Measurements from ENCODE around the gene RNF144A. TPM values are rescaled to one million over a fixed set of nuclear protein-coding genes. Genes with fewer than 3 reads are reported as not detected.

RNF144A gene
- 23.5 and 32.7 TPM in 2 replicates for total RNA-seq

GRCh38 chr2:6917071-6917760 is at the start of gene RNF144A:
Gene RNF144A (plus strand): TSS chr2:6917412. CDS start chr2:6996927, 79,515 bp downstream.
- no peak for DNase-seq (ENCODE audit: low read depth)

GRCh38 chr2:6872394-6872793 is 44.8 kb upstream of the RNF144A start:
- DNase-seq (ENCODE audit: low read depth) = no peak
- Histone ChIP-seq H3K4me3 (ENCODE audit: low read depth, low read length) (no peak overlapping the region), H3K36me3 (ENCODE audit: control insufficient read depth, insufficient read depth, low read length) (no peaks in the 10 kb centered on the region), H3K27me3 (ENCODE audit: control insufficient read depth, insufficient read depth, low read length) (no peaks in the 10 kb centered on the region)
- TF ChIP-seq CTCF (IDR thresholded peaks at IDR 0.05; ENCODE audit: insufficient read depth, low read length, poor library complexity, severe bottlenecking) = no peak

More at GRCh38 chr2:6917071-6917760, at the start of gene RNF144A:
- TF ChIP-seq CTCF (IDR thresholded peaks at IDR 0.05; ENCODE audit: insufficient read depth, low read length, poor library complexity, severe bottlenecking) = no peak
- Histone ChIP-seq H3K4me3 (ENCODE audit: low read depth, low read length) (peak within 1 kb of the TSS; percentile 62), H3K36me3 (ENCODE audit: control insufficient read depth, insufficient read depth, low read length) (no peaks in the 10 kb centered on the region), H3K27me3 (ENCODE audit: control insufficient read depth, insufficient read depth, low read length) (no peaks in the 10 kb centered on the region)

- Histone ChIP-seq H3K4me3 (ENCODE audit: low read depth, low read length) (no peak overlapping the region), H3K36me3 (ENCODE audit: control insufficient read depth, insufficient read depth, low read length) (no peaks in the 10 kb centered on the region), H3K27me3 (ENCODE audit: control insufficient read depth, insufficient read depth, low read length) (no peaks in the 10 kb centered on the region)
- no peak for TF ChIP-seq CTCF (IDR thresholded peaks at IDR 0.05; ENCODE audit: insufficient read depth, low read length, poor library complexity, severe bottlenecking)
- DNase-seq (ENCODE audit: low read depth) = no peak
Observed at GRCh38 chr2:6874032-6874431, 43.2 kb upstream of the RNF144A start.

- no peaks in the 10 kb centered on the region for H3K27me3 ChIP-seq (ENCODE audit: control insufficient read depth, insufficient read depth, low read length)
- H3K4me3 ChIP-seq (ENCODE audit: low read depth, low read length) = no peak overlapping the region
- no peak for TF ChIP-seq CTCF (IDR thresholded peaks at IDR 0.05; ENCODE audit: insufficient read depth, low read length, poor library complexity, severe bottlenecking)
- no peaks in the 10 kb centered on the region for H3K36me3 ChIP-seq (ENCODE audit: control insufficient read depth, insufficient read depth, low read length)
- no peak for DNase-seq (ENCODE audit: low read depth)
Observed at GRCh38 chr2:6876309-6876708, 40.9 kb upstream of the RNF144A start.

GRCh38 chr2:6877402-6878304 is 39.6 kb upstream of the RNF144A start, which contains the start of gene RSAD2:
Gene RSAD2 (plus strand): TSS chr2:6877777. CDS start chr2:6877801, 24 bp downstream.
- H3K4me3 ChIP-seq (ENCODE audit: low read depth, low read length) = no peak within 1 kb of the TSS
- no peaks in the 10 kb centered on the region for H3K27me3 ChIP-seq (ENCODE audit: control insufficient read depth, insufficient read depth, low read length)
- TF ChIP-seq CTCF (IDR thresholded peaks at IDR 0.05; ENCODE audit: insufficient read depth, low read length, poor library complexity, severe bottlenecking) = no peak
- no peak for DNase-seq (ENCODE audit: low read depth)
- H3K36me3 ChIP-seq (ENCODE audit: control insufficient read depth, insufficient read depth, low read length) = no peaks in the 10 kb centered on the region
